HG03175 (cell line): ENCODE results near the gene TMEM88.
"Not testable (repeated sequence)": the region's sequence is repeated elsewhere in the genome, so short reads cannot be mapped to it uniquely, and the experiment has no call there.

Source experiments
- ATAC-seq: cut with Tn5 transposase; IDR thresholded peaks from one replicate; pipeline ENCODE4 v1.9.1; 2021; ENCODE audit warnings: mild to moderate bottlenecking, moderate library complexity; ENCODE audit not compliant: unreplicated experiment

TMEM88 gene

DNA sequence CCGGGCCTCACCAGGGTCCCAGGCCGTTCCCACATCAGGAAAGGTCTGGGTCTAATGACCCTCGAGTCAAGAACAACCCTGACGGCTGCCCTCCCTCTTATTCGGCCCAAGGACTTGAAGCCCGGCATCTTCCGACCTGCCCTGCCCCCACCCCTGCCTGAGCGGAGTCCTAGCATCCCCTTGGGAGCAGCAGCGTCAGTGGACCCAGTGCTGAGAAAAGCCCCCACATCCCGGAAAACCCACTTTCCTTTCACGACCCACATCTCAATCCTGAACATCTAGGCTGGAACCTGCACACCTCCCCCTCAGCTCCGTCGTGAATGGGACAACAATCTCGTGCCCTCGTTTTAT lies 769 bp downstream of the TMEM88 start:
- no peak for ATAC-seq

DNA sequence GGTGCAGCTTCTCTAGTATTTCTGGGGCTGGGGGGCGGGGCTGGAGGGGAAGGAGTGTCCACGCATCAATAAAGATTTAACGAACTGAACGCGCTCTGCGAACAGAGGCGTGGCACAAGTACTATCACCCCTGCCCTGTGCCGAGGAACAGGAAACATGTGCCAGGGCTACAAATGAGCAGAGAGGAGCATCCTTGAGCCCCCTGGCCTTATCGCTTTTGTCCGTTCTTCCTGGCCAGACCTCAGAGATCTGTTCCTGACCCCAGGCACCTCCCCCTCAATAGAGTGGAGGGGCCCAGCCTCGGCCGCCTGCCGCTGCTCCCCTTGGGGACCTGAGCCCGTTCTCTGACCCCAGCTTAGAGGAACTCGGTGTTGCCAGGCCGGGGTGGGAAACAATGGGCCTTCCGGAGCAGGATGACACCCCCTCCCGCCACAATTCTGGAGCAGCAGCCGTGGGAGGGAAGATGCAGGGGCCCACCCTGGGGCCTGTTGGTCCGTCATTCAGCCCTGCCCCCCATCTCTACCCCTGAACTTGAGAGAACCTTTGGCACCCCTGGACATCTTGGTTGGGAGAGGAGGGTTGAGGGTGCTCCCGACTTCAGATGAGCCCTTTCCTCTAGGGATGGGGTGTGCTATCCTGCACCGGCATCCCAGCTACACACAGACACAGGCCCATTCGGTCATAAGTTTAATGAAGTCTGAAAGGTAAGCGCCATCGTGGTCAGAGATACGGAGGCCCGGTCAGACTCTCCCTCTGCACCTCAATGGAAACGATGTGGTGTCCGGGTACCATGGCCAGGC lies 1.3 kb downstream of the TMEM88 start:
- ATAC-seq = no peak

DNA sequence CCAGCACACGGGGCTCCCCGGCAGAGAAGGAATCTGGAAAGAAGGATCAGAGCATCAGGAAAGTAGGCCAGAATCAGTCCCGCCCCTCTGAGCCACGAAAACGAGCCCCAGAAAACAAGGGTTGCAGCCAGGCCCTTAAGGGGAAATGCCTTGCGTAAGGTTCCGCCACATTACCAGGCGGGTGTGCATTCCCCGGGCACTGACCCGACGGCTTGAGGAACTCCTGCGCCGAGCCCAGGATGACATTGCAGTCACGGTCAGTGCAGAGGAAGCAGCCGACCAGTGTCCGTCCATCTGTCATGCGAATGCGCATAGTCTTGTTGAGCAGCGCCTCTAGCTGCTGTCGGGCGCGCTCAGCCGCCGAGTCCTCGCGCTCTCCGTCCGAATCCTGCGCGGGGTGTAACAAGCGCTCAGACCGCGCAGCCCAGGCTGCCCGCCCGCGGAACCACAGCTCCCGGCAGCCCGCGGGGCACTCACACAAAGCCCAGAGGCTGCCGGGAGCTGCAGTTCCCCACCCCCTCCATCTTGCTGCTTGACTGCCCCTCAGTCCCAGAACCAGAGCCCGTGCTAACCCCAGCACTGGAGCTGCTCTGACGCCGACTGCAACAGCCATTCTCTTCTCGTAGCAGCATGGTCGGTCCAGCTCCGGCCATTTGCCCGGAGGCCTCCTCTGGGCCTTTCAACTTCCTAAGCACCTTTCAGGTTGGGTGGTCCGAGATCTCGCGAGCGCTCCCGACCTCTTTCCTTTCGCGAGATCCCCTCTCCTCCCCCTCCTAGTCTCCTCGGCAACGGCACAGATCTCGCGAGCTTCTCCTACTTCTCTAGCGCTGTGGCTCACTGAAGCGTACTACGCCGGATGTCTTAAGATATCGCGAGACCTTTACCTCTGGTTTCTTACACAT lies 2.2 kb downstream of the TMEM88 start, which contains the start of gene NAA38:
NAA38 (minus strand) TSS at position 749 of the 902 bp plus-strand sequence; CDS start at position 653, 96 bp downstream.
- peak; percentile 74 for ATAC-seq

DNA sequence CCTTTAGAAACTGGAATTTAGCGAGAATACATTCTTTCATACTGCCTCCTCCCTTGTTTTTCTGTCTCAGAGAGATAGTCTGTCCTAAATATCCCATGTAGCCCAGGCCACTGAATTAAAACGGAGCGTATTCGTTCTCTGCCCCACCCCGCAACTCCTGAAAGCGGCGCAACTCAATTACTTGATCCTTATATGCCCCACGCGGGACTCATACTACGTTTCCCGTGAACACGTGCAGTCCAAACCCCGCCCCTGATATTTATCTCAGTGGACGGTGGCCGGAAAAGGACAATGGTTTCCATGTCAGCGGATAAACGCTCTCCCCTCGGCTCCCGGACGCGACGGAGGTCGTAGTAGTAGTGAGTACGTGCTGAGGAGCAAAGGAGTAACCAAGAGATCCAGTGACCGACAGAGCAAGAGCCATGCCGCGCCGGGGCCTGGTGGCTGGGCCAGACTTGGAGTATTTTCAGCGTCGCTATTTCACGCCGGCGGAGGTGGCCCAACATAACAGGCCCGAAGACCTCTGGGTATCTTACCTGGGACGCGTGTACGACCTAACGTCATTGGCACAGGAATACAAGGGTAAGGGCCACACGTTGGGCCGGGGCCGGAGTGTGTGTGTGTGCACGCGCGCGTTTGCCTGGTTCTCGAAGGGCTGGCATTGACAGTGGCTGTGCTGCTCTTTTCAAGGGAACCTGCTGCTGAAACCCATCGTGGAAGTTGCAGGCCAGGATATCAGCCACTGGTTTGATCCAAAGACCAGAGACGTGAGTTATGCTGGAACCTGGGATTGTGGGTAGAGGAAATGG lies 3.1 kb downstream of the TMEM88 start, which contains the start of gene CYB5D1:
CYB5D1 (plus strand) TSS at position 291 of the 809 bp plus-strand sequence; CDS start at position 423, 132 bp downstream.
- ATAC-seq = peak; percentile 41

DNA sequence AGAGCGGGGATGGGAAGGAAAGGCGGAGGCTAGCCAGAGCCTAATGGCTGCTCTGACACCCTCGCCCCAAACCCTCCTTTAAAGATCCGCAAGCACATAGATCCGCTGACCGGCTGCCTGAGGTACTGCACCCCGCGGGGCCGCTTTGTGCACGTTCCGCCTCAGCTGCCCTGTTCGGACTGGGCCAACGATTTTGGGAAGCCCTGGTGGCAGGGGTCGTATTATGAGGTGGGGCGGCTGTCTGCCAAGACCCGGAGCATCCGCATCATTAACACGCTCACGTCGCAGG lies 3.6 kb downstream of the TMEM88 start:
- no peak for ATAC-seq

DNA sequence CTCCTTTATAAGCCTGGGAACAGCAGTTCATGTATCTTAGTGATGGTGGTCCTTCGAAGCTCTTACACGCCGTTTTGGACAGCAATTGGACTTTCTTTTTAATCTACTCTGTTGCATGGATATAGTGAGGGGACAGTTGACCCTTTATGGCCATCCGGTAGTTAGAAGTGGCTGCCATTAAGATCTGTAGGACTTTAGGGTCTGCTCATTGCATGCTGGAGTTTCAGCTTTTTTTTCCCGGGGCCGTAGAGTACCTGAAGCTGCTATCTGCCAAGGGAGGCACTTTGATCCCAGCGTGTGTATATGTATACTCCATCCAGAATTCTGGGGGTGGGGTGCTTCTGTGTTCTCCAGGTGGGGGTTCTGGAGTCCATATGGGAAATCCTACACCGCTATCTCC lies 4.2 kb downstream of the TMEM88 start:
- no peak for ATAC-seq

DNA sequence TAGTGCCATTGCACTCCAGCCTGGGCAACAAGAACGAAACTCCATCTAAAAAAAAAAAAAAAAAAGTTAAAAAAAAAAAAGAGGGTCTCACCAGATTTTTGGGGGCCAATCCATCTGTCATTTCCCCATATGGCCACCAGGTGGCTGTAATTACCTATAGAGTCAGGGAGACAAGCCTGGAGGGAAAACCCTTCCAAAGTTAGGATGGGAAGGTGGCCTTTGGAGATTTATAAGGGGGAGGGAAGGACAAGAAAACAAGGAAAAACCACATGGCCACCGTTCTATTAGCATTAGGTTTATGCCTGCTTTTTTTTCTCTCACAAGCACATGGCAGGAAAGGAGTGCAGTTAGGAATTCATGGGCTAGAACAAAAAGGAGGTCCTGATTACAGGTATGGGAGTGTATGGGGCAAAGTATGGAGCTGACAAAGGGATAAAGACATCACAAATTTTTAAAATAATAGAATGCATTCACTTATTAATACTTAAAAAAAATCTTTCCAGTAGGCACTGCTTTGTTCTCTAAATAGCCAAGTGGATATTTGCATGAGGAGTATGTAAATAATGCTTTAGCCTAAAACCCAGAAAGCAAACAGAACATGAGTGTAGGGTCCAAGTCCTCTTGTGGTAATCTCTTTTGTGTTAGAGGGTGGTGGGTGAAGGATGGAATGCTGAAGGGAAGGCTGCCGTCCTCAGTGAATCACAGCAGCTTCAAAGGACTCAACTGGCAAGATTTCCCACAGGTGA lies 8.0 kb downstream of the TMEM88 start:
- no peak for ATAC-seq

DNA sequence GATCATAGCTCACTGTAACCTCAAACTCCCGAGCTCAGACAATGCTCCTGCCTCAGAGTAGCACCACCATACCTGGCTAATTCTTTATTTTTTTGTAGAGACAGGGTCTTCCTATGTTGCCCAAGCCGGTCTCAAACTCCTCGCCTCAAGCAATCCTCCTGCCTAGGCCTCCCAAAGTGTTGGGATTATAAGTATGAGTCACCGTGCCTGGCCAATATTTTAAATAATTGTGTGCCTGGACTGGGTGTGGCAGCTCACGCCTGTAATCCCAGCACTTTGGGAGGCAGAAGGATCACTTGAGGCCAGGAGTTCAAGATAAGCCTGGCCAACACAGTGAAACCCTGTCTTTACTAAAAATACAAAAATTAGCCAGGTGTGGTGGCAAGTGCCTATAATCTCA lies 9.5 kb downstream of the TMEM88 start:
- not testable (repeated sequence) for ATAC-seq

DNA sequence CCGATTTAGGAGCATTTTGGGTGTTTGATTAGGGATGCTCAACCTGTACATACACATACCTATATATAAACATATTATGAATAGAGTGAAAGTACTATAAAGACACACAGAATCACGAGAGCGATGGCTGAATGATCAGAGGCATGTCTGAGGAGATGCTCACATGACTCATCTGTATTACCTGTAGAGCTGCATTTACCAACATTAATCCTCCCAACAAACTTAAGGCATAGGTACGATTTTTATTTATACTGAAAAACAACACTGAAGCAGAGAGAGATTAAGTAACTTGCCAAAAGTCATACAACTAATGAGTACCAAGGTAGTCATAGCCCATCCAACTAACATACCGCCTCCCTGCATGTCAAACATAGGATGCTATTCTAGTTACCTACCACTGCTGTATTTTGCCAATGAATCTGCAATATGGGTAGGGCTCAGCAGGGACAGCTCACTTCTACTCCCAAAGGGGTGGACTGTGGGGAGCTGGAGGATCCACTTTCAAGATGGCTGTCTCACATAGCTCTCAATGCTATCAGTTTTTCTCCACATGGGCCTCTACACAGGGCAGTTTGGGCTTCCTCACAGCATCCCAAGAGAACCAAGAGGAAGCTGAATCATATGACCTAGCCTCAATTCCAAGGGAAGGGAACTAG lies 10.3 kb downstream of the TMEM88 start:
- ATAC-seq = no peak

DNA sequence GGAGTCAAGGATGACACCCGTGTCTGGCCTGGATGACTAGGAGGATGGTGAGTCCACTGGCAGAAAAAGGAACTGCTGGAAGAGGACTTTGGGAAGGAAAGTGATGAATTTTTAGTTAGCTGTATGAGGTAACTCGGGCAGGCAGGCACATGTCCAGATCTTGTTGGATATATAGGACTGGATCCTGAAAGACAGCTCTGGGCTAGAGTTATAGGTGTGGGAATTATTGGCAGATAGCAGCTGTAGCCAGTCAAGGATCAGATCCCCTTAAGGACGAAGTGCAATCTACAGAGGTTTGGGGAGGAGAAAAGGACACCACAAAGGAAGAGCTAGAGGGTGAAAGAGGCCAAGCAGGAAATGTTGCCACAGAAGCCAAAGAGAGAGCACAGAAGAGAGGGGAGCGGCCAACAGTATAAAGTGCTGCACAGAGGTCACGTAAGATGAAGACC lies 13.0 kb downstream of the TMEM88 start:
- no peak for ATAC-seq

DNA sequence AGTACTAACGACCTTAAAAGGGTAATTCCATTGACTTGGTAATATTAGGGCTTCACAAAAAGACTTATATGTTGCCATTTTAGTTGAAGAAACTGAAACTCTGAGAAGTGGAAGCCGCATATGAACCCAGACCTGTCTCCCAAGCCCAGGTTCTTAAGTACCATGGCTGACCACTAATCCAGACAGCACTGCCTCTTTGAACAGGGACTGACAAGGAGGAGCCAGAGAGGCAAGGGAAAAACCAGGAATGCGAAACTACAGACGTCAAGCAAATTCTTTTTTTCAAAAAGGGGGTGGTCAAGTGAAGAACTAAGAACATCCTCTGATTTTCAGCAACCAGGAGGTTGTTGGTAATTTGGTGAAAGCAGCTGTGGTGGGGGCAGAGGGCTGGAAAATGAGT lies 18.2 kb downstream of the TMEM88 start:
- ATAC-seq = no peak

DNA sequence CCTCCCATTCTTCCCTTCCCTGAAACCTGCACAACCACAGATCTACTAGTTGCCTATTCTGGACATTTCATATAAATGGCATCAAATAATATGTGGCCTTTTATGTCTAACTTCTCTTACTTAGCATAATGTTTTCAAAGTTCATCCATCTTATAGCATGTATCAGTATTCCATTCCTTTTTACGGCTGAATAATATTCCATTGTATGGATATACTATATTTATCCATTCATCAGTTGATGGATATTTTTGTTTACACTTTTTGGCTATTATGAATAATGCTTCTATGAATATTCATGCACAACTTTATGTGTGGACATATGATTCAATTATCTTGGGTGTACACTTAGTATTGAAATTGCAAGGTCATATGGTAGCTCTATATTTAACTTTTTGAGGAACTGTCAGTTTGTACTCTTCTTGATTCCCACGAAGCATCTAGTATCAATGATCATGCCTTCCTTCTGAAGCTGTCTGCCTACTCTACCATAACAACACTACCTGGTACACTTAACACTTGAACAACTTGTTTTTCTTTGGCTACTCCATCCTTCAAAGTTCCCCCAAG lies 21.0 kb downstream of the TMEM88 start:
- ATAC-seq = no peak

DNA sequence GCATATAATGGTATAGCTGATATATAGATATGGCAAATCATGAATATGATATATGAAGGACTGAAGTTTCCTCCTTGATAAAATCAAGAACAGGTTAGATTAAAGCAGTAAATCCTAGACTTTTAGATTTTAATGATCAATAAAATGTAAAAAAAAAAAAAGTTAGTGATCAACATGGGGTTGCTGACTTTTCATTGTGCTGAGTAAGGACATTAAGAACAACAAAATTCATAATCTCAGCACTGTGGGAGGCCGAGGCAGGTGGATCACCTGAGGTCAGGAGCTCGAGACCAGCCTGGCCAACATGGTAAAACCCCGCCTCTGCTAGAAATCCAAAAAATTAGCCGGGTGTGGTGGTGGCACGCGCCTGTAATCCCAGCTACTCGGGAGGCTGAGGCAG lies 23.4 kb downstream of the TMEM88 start:
- no peak for ATAC-seq

DNA sequence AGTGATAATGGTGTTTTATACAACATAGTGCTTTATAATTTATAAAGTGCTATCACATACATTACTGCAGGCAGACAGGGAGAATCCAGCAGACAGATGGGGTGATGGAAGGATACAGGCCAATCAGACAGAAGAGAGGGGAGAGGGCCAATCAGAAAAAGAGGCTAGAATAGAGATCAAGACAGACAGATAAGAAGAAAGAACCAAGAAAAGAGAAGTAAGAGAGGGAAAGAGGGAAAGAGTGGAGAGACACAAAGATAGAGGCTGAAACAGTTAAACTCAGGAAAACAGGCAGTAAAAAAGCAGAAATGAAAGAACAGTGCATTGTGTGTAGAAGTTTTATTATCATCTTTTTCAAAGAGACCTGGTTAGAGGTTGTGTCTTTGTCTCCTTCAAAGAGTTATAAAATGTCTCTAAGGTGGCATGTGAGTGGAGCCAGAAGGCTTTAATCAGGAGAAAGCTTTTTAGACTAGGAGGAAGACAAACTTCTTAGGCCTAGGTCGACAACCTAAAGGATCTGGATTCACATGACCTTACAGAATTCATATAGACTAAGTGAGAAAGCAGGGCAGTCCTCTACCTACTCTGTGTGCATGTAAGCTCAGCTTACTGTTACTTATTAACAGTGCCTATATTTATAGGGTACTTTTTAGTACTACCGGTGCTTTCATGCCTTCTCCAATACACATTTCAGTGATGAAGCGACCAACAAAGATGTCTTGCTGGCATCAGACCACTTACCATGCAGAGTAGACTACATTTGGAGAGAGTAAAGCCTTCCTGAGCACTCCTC lies 25.4 kb downstream of the TMEM88 start:
- ATAC-seq = no peak

DNA sequence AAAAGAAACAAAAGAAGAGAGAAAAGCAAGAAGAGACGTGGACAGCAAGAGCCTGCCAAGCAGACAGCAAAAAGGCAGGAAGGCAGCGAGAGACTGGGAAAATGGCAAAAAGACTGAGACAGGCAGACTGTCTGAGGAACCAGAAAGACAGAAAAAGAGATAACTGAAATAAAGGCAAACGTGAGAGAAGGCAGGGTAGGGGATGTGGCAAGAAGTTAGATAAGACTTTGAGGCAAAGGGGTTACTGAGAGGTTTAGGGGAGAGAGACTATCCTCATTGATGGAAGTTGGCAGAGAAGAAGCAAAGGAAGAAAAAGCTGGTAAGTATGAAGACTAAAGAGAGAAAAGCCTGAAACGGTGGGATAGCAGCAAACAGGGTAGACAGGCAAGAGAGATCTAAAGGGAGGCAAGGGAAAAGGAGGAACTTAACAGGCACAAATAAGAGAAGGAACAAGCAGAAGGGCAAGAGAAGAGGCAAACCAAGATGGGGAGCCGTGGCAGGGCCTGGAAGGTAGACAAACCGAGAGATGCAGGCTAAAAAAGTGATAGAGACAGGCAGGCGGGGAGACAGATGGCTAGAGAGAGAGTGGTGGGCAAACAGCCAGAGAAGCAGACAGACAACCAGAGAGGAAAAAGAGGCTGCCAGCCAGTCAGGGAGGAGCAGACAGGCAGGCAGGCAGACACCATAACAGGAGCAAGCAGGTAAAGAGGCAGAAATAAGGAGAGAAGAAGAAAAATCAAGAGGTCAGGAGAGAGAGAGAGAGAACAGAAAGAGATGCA lies 26.6 kb downstream of the TMEM88 start:
- ATAC-seq = no peak

DNA sequence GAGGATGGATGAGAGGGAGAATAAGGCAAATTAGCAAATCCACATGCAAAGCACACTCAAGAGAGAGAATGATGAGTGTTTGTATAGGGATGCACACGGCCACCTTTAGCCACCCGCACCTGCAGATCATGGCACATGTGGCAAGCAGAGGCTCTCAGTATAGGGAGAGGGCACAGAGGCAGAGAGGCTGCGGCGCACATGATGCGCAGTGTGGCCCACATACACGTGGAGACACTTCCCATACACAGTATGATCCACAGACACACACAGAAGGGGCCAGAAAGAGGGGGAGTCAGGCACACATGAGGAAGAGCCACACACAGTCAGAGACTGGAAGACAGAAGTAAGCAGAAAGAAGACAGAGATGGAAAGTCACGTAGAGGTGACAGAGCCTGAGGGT lies 27.2 kb downstream of the TMEM88 start:
- ATAC-seq = no peak

DNA sequence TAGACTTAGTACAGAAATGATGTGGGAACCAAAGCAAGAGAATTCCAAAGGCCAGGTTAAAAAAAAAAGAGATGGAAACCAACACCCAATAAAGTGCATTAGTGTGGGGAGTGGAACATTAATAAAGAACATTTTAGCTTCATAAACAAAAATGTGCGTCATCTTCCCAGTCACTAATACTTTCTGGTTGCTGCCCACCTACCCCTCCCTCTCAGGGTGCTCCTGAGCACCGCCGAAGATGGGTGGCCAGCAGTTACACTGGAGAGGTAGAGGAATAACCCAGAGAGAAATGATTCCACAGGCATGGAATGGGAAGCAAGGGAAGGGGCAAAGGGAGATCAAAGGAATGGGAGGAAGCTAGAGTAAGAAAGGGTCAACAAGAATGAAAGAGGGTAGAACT lies 27.8 kb downstream of the TMEM88 start:
- no peak for ATAC-seq

DNA sequence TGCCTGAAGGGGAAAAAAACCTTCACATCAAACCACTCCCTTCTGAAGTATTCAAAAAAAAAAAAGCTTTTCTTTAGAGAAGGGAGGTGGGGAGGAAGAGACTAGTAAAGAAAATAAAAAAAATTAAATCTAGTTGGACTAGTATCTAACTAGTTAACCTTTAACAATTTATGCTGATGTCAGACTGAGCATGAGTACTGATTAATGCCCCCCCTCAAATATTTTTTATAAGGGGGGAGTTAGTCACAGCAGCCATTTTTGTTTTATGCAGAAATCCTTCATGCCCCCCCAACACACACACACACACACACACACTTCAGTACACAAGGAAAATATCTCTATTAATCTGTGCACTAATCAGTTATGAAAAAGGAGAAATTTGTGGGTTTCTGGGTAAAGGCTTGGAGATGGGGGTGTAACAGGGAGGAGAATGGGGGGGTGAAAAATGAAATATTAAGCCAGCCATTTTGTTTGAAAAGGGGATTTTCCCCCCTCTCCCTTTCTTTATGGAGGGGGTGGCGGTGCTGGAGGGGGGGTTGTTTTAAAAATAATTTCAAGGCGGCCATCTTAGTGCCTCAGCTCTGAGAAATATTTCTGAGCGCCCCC lies 29.0 kb downstream of the TMEM88 start:
- no peak for ATAC-seq
